GM12801 (cell line): ENCODE results near the gene ARHGAP28.

Experiments used
- TF ChIP-seq, protein P1 (sequence below): IDR thresholded peaks from one replicate; pipeline ENCODE4 v1.5.1; 2011; ENCODE audit warnings: control low read depth; ENCODE audit not compliant: insufficient read length; ENCODE audit errors: extremely low read depth

Gene ARHGAP28

GRCh38 chr18:6734726-6735430 lies 5.4 kb downstream of the ARHGAP28 start:
- TF ChIP-seq, protein P1, sequence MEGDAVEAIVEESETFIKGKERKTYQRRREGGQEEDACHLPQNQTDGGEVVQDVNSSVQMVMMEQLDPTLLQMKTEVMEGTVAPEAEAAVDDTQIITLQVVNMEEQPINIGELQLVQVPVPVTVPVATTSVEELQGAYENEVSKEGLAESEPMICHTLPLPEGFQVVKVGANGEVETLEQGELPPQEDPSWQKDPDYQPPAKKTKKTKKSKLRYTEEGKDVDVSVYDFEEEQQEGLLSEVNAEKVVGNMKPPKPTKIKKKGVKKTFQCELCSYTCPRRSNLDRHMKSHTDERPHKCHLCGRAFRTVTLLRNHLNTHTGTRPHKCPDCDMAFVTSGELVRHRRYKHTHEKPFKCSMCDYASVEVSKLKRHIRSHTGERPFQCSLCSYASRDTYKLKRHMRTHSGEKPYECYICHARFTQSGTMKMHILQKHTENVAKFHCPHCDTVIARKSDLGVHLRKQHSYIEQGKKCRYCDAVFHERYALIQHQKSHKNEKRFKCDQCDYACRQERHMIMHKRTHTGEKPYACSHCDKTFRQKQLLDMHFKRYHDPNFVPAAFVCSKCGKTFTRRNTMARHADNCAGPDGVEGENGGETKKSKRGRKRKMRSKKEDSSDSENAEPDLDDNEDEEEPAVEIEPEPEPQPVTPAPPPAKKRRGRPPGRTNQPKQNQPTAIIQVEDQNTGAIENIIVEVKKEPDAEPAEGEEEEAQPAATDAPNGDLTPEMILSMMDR = no peak

- TF ChIP-seq, protein P1 = no peak
Observed at GRCh38 chr18:6737833-6738232, 8.3 kb downstream of the ARHGAP28 start.

DNA sequence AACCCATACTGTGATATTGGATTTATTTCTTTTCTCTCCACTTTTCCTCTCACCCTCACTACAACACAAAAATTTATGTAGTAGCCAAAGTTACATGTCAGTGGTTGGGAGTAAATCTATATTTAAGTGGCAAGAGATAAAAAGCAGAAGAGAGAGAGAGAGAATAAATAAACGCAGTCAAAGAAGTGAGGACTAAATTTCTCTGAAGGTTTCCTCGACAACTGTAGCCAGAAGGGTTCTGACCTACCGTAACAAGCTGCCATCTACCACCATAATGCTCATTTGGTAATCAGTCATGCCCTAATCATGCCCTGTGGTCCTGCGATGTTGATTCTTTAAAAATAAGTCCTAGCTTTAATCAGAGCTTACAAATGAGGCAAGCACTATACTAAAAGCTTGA lies 9.1 kb downstream of the ARHGAP28 start:
- TF ChIP-seq, protein P1 = no peak

DNA sequence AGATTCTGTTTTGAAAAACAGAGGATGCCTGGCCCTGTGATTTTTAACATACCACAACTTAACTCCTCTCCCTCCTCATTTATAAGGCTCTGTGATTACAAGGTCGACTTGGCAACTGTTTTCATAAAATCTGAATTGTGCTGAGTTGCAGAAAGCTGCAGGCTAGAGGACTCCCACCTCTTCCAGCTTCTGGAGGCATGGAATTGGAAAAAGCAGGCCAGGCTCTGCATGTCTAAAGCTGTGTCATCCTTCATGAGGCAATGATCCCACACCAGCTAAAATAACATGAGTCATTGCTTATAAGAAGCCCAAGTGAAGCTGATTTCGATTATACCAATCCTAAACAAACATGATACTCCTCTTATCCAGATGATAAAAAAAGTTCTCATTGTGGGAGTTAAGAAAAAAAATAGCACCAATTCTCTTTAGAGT lies 11.7 kb downstream of the ARHGAP28 start:
- TF ChIP-seq, protein P1 = no peak

GRCh38 chr18:6741786-6742185 lies 12.3 kb downstream of the ARHGAP28 start:
- TF ChIP-seq, protein P1 = no peak

- TF ChIP-seq, protein P1 = no peak
Observed at GRCh38 chr18:6743999-6744398, 14.5 kb downstream of the ARHGAP28 start.

- TF ChIP-seq, protein P1 = no peak
Observed at GRCh38 chr18:6744816-6745455, 15.4 kb downstream of the ARHGAP28 start.
